Measurements from ENCODE around the gene KBTBD13. TPM values are rescaled to one million over a fixed set of nuclear protein-coding genes. Genes with fewer than 3 reads are reported as not detected.

The KBTBD13 gene
- total and polyA plus RNA-seq, 12 donors, result not detected

DNA sequence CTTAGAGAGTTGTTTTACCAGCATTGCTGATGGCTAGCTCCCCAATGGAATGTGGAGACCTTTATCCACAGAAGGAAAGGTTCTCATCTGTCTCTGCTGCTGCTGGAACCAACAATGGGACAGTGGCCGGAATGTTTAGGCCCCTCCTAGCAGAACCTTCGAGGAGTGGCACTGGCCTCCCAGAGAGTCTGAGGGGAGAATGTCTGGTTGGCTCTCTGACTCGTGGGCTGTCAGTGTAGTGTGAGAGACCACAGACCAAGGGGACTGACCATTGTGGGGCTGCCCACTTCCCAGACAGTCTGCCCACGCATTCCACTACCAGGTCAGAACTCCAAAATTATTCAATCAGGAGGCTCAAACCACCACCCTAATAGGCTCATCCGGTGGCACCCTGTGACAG is 13.8 kb upstream of the KBTBD13 start:
- peaks cover 0 to 11% of the 10 kb centered on the region in 2 donors for H3K4me1 ChIP-seq (replicated peaks in 1 of 2)
- no peak for DNase-seq
- H3K4me3 ChIP-seq, result no peak overlapping the region
- WGBS, 4 donors, result 76 to 97% (median 81%) methylated on average over 5 of the region's 5 CpGs
- no peaks in the 10 kb centered on the region for H3K9me3 ChIP-seq (replicated peaks in 1 of 3)
- peaks cover 22% of the 10 kb centered on the region for H3K27me3 ChIP-seq
- no peak for TF ChIP-seq POLR2A (IDR thresholded peaks at IDR 0.05)
- TF ChIP-seq, protein P1, sequence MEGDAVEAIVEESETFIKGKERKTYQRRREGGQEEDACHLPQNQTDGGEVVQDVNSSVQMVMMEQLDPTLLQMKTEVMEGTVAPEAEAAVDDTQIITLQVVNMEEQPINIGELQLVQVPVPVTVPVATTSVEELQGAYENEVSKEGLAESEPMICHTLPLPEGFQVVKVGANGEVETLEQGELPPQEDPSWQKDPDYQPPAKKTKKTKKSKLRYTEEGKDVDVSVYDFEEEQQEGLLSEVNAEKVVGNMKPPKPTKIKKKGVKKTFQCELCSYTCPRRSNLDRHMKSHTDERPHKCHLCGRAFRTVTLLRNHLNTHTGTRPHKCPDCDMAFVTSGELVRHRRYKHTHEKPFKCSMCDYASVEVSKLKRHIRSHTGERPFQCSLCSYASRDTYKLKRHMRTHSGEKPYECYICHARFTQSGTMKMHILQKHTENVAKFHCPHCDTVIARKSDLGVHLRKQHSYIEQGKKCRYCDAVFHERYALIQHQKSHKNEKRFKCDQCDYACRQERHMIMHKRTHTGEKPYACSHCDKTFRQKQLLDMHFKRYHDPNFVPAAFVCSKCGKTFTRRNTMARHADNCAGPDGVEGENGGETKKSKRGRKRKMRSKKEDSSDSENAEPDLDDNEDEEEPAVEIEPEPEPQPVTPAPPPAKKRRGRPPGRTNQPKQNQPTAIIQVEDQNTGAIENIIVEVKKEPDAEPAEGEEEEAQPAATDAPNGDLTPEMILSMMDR (IDR thresholded peaks at IDR 0.05), result no peak
- H3K36me3 ChIP-seq (replicated peaks in 1 of 2), result no peaks in the 10 kb centered on the region
- H3K27ac ChIP-seq, result no peak overlapping the region
- intact Hi-C loops (cut with DNase I), result no loop called here

DNA sequence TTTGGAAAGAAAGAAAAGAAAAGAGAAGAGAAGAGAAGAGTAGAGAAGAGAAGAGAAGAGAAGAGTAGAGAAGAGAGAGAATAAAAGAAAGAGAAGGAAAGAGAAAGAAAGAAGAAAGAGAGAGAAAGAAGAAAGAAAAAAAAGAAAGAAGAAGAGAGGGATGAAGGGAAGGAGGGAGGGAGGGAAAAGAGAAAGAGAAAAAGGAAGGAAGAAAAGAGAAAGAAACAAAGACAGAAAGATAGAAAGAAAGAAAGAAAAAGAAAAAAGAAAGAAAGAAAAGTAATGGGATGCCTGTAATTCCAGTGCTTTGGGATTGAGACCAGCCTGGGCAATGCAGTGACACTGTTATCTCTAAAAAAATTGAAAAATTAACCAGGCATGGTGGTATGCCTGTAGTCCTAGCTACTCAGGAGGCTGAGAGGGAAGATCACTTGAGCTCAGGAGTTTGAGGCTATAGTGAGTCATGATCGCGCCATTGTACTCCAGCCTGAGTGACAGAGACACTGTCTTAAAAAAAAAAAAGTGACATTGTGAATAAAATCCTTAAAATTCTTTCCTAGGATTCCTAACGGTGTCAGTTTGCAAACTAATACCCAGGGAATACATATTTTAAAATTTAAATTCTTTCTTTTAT is 10.4 kb upstream of the KBTBD13 start:
- Histone ChIP-seq H3K4me1 (replicated peaks in 1 of 2) (peaks cover 0 to 14% of the 10 kb centered on the region in 2 donors), H3K4me3 (no peak overlapping the region), H3K36me3 (replicated peaks in 1 of 2) (no peaks in the 10 kb centered on the region), H3K9me3 (replicated peaks in 1 of 3) (no peaks in the 10 kb centered on the region), H3K27ac (no peak overlapping the region), H3K27me3 (peaks cover 25% of the 10 kb centered on the region)
- WGBS, 4 donors, result 69 to 78% (median 73%) methylated on average over 3 of the region's 3 CpGs
- TF ChIP-seq POLR2A (IDR thresholded peaks at IDR 0.05), result no peak
- intact Hi-C loops (cut with DNase I), result no loop called here
- DNase-seq, result no peak

DNA sequence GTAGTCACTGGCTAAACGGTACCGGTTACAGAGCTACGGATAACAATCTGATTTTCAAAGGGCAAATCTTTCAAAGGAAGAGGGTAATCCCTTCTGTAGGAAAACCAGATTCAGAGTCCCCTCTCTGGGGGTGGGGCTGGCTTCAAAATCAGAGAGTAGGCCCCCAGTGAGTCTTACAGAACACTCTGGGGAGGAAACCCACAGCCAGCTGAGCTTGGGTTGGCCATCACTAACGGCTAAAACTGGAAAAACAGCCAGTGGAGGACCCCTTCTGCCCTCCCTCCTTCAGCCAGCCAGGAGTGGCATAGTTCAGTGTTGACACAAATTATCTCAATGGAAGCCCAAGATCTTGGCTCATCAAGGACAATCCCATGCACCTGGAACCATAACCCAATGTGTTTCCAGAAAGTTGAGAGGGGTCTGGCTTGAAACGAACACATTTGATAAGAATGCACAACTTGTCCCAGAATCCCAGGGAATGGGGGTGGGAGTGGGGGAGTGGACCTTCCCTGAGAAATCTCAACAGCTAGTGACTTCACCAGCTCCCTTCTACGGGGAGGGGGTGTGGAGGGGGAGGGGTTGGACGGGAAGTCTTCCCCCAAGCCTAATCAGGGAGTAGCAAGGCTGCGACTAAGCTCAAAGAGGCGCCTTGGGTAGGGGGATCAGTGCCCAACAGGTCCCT is 9.8 kb upstream of the KBTBD13 start:
- TF ChIP-seq POLR2A (IDR thresholded peaks at IDR 0.05), result no peak
- TF ChIP-seq, protein P1 (IDR thresholded peaks at IDR 0.05), result no peak
- Histone ChIP-seq H3K27me3 (peaks cover 25% of the 10 kb centered on the region), H3K4me3 (peak overlapping the region in 1 of 4 donors; percentile 56), H3K4me1 (replicated peaks in 1 of 2) (peaks cover 0 to 14% of the 10 kb centered on the region in 2 donors), H3K9me3 (replicated peaks in 1 of 3) (no peaks in the 10 kb centered on the region), H3K36me3 (replicated peaks in 1 of 2) (no peaks in the 10 kb centered on the region), H3K27ac (peak overlapping the region in 1 of 5 donors; percentile 64)
- intact Hi-C loops (cut with DNase I), result no loop called here
- DNase-seq, result no peak
- 53 to 85% (median 57%) methylated on average over 6 to 9 of the region's 9 CpGs for WGBS, 4 donors

DNA sequence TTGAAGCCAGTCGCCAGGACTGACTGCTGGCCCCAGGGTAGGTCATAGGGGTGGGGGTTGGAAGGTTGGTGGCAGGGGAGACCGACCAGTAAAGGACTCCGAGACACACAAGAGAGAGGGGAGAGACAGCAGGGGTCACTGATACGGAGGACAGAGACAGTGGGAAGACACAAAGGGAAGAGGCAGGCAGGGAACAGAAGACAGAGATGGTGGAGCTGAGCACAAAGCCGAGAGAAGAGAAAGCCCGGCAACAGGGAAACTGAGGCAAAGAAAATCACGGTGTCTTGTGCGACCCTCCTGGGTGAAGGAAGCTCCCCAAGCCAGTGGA is 9.3 kb upstream of the KBTBD13 start:
- WGBS, 4 donors, result 26 to 35% (median 28%) methylated on average over 8 of the region's 8 CpGs
- H3K4me3 ChIP-seq, result peak overlapping the region in 1 of 4 donors; percentile 56
- H3K9me3 ChIP-seq (replicated peaks in 1 of 3), result no peaks in the 10 kb centered on the region
- no peak for TF ChIP-seq POLR2A (IDR thresholded peaks at IDR 0.05)
- TF ChIP-seq, protein P1 (IDR thresholded peaks at IDR 0.05), result no peak
- H3K4me1 ChIP-seq (replicated peaks in 1 of 2), result peaks cover 0 to 14% of the 10 kb centered on the region in 2 donors
- intact Hi-C loops (cut with DNase I), result no loop called here
- H3K36me3 ChIP-seq (replicated peaks in 1 of 2), result no peaks in the 10 kb centered on the region
- no peak for DNase-seq
- peak overlapping the region in 2 of 5 donors; percentile 49 to 64 for H3K27ac ChIP-seq
- H3K27me3 ChIP-seq, result peaks cover 25% of the 10 kb centered on the region
